GM19035 (cell line): ENCODE data around the gene LDB2.

Source experiments
- ATAC-seq: cut with Tn5 transposase; IDR thresholded peaks from one replicate; pipeline ENCODE4 v1.9.1; 2021; ENCODE audit not compliant: unreplicated experiment

LDB2 gene

GRCh38 chr4:16608611-16609125 is 289.8 kb downstream of the LDB2 start:
- ATAC-seq, result no peak

DNA sequence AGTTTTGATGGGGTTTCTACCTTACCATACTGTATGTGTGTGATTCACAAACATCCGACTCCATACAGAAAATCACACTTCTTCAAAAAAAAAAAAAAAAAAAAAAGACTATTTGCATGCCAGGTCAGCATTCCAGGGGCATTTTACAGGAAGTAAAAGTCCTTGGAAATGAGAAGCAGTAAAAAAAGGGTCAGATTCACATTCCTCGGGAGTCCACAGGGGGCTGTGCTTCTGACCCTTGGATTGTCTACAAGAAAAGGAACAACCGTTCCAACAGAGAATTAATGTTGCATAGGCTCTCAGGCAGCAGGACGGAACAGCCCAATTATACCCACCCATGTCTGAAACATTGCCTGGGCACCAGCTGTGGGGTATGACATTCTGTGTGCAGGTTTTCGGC is 290.3 kb downstream of the LDB2 start:
- ATAC-seq, result no peak

- no peak for ATAC-seq
Observed at GRCh38 chr4:16607241-16608066, 291.0 kb downstream of the LDB2 start.

DNA sequence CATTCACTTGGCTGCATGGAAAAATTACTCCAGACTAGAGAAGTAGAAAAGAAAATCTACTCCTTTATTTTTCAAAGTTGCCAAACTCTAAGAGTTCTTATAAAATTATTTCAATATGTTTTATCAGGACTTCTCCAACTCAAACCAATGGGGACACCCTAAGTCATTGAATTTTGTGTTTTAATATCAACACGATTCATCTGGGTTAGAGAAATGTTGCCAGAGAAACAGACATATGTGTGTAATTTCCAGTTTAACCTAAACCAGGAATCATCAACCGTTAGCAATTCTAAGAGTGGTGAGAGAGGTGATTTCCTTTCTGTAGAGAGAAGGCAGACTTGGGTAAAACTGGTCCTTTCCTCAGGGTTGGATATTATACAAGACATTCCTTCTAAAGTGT is 291.8 kb downstream of the LDB2 start:
- ATAC-seq, result no peak

DNA sequence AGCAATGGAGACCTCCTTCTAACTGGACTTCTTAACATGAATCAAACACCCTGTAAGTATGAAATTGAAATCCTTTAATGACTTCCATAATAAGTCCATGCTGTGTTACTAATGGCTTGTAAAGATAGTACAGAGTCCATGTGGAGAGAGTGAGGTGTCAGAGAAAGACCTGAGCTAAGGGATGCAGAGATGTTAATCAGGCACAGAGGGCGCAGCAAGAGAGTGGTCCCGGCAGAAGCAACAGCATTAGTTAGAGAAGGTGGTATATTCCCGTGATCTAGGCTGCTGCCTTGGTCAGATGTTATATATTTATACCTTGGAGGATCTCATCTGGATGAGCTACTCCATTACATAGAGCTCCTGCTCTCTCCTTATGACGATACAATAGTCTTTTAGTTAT is 295.3 kb downstream of the LDB2 start:
- no peak for ATAC-seq

DNA sequence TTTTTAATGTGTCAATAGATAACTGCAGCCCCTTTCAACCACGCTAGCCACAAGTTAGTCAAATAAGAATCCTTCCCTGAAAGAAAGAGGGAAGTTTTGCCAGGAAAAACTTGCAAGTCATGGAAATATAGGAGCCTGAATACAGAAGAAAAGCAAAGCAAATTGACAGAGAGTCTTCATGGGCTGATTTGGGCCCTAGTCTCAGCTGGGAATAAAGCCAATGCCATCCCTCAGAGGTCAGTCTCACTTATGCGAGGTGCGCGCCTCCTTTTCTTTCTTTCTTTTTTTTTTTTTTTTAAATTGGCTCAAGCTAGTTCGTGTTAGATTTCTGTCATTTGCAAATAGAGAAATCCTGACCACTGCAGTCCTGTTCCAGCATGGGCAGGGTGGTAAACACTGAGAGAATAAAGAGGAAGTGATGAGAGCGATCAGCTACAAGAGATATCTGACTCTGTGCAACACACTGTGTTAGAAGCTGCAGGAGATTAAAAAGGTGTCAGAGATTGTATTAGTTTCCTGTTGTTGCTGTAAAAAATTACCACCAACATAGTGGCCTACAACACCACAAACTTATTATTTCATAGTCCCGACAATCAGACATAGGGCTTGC is 299.7 kb downstream of the LDB2 start:
- ATAC-seq, result no peak

GRCh38 chr4:16597845-16598596 is 300.4 kb downstream of the LDB2 start:
- ATAC-seq, result no peak

DNA sequence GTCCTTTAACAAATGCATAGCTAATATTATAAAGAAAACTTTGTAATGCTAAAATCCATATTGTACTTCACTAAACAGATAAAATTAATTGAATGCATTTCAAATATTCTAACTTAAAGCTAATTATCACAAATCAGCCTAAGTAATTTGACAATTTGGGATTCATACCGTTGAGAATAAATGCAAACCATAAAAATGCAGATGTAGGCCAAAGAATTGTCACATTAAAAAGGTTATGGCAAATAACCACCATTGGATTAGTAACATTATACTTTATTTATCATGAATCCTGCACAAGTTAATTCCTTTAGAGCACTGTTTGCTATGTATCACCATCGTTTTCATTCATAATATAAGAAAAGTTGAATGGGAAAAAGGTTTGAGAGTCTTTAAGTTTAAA is 301.0 kb downstream of the LDB2 start:
- ATAC-seq, result no peak

GRCh38 chr4:16596267-16596666 is 302.2 kb downstream of the LDB2 start:
- ATAC-seq, result no peak

DNA sequence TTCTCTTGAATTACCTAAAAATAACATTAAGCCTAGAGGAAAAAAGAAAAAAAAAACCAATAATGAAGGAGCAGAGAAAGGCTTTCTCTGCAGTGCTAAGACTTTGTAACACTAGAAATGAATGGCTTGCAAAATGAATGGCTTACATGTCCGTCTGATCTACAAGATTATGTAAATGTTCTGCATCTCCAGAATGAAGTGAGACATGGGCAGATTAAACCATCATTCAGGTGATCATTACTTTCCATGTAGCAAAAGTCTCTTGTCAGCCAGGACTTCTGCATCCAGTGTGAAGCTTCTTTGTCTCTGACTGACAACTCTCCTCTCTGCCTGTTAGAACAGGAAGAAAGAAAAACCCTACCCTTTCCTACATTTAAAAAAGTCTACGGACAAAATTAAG is 304.3 kb downstream of the LDB2 start:
- ATAC-seq, result no peak

GRCh38 chr4:16593386-16593785 is 305.1 kb downstream of the LDB2 start:
- ATAC-seq, result no peak

DNA sequence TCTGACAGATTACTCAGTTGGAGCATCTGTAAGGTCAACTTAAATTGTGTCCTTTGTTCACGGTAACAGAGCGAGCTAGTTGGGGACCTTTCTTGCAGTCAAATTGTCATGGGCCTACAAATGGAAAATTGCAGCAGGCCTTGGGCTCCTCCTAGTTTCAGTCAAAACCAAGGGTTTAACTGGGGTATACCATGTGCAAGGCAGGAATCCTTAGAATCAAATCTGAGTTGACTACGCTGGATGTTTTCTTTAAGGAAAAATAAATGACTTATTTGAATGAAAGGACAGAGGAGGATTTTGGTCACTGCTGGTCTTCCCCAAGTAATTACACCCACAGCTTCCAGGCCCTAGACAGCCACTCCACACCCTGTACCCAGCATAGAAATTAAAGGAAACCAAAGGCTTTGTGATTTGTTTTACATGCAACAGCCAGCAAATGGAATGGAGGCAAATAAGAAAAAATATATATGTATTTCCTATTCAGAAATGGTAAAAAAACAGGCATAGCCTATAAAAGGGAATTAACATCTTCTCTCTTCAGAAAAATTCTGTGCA is 307.1 kb downstream of the LDB2 start:
- no peak for ATAC-seq

DNA sequence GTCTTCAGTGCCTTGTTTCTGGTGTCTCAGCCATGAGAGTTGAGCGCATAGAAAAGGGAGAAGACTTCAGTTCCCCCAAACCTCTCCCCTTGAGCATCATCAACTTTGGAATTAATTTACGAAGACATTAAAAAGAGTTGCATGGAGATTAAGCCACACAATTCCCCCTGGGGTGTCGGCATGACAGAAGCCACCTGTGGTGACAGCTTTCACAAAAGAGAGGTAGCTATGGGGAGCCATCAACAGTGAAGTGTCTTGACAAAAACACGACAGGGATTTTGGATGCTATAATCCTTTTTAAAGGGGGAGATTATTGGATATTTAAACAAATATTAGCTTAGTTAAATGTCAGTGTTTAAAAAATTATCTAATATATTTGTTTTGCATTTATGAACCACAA is 307.6 kb downstream of the LDB2 start:
- ATAC-seq, result no peak

DNA sequence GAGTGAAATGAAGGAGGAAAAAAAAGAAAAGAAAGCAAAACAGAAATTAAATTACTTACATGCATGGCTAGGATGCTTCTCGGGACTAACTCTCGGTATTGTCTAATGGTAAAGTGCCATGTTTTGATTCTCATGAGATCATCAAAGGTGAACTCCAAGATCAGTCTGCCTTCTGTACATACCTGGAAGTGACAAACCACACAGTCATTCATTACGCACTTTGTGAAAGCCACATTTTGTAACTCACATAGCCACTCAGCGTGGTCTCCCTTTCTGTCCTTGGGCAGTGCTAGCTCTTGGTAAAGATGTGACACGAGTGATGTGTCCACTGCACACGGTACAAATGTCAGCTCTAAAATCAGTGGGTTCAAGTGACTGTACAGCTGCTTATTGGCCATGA is 309.8 kb downstream of the LDB2 start:
- no peak for ATAC-seq

DNA sequence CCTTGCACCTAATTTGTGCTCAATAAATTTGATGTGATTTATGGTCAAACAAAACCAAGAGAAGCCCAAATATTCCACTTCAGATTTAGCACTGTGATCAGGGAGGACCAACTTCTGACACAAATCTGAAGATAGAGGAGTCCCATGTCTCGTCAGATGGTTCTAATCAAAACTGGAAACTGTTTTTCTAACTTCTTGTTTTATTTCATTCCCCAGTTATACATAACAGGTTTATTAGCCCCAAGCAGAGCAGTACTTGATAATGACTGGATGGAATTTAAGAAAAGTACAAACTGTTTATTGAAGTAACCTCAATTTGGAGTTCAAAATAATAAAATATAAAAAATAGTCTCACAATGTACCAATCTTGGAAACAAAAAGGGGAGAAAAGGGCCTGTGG is 310.3 kb downstream of the LDB2 start:
- ATAC-seq, result no peak

DNA sequence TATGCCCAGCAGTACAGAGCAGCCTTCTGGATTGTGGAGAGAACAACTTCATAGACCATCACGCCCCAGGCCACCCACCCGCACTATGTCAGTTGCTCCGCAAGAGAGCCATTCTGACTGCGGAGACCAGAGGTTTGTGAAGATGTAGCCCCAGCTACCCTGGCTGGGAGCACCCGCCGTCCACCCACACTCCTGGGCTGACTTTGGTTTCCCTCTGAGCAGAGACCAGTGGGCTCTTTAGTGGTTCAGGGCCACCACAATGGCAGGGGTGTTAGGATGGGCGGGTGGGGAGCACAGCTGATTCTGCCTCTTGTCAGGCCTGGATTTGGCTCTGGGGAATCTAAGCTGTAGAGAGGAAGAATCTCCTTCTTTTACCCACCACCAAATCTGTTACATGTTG is 313.4 kb downstream of the LDB2 start:
- no peak for ATAC-seq

- ATAC-seq, result no peak
Observed at GRCh38 chr4:16583764-16584163, 314.7 kb downstream of the LDB2 start.

DNA sequence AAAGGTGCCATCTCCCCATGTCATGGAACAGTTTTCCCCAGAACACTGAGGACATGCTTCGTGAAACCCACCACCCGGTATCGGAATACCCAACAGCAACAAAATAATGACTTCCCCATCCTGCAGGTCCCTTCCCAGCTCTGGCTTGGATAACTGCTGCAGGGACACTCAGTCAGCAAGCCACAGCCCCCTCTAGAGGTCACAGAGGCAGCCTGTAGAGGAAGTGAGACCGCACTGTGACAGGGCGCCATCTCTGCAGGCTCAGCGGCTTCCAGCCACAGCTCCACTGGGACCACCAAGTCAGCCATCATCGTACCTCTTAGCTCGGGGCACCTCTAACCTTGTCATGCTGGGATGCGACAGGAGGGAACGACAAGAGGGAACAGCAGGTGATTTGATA is 315.9 kb downstream of the LDB2 start:
- no peak for ATAC-seq

GRCh38 chr4:16582036-16582435 is 316.4 kb downstream of the LDB2 start:
- ATAC-seq, result no peak

DNA sequence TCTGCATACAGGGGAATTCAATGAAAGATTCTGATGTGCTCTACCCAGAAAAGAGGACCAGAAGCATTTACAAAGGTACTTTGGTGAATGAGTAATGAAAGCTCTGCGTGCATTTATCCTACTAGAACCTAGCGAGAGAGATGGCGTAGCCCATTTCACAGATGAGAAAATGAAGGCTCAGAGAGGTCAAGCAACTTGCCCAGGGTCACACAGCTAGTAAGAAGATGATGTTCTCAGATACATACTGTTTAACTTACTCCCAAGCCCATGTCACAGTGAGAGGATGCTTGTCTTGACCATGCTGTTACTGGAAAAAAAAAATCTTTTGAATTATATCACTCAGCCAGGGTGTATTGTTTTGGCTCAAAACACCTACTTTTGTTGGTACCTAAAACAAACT is 317.3 kb downstream of the LDB2 start:
- no peak for ATAC-seq

DNA sequence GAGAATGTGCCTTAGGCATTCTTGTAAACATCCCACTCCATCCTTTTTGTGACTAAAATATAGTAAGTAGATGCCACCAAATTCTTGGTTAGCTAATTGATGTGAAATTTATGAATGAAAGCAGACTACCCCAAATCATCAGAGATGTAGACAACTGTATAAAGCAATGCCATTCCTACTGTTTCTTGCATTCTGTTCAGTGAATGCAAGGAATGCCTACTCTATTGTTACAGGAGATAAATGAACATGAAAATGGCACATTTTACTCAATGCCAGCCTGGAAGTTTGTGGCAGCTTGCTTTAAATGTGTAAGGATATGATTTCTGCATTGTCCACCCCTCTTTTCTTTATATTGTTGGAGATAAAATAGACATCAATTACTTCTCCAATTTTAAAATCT is 317.9 kb downstream of the LDB2 start:
- ATAC-seq, result no peak

GRCh38 chr4:16579866-16580265 is 318.6 kb downstream of the LDB2 start:
- no peak for ATAC-seq
